HepG2 (cell line): ENCODE measurements around the gene PPP2R5C. TPM values are rescaled to one million over a fixed set of nuclear protein-coding genes. Genes with fewer than 3 reads are reported as not detected.

ENCODE experiments used
- DZIP1 ChIP-seq: sonication (generic); formaldehyde crosslinking; IDR thresholded peaks from 2 replicates; pipeline ENCODE4 v1.5.0; 2020; ENCODE audit warnings: mild to moderate bottlenecking, missing genetic modification reagents
- FUBP1 ChIP-seq: sonication (generic); formaldehyde crosslinking; IDR thresholded peaks from 2 replicates; pipeline ENCODE4 v1.5.1; 2020; ENCODE audit warnings: missing genetic modification reagents, mild to moderate bottlenecking, borderline replicate concordance
- GFI1 ChIP-seq: sonication (generic); formaldehyde crosslinking; IDR thresholded peaks from 2 replicates; pipeline ENCODE4 v1.5.0; 2020; ENCODE audit warnings: missing genetic modification reagents, mild to moderate bottlenecking, borderline replicate concordance
- HINFP ChIP-seq: sonication (generic); formaldehyde crosslinking; IDR thresholded peaks from 2 replicates; pipeline ENCODE4 v1.4.0; 2020; ENCODE audit warnings: low read depth, mild to moderate bottlenecking, missing genetic modification reagents
- LCORL ChIP-seq, 2 experiments: fragments of 450-650 bp in 1 of 2; sonication (generic) in 1 of 2; formaldehyde crosslinking in 1 of 2; IDR thresholded peaks; 2 replicates each; pipeline versions ENCODE4 v1.5.0 to v1.6.1; 2017 to 2020; ENCODE audit warnings: antibody characterized with exemption in 1 of 2, missing genetic modification reagents in 1 of 2
- NFKBIZ ChIP-seq: IDR thresholded peaks from 2 replicates; pipeline ENCODE4 v1.6.1; 2018; ENCODE audit warnings: missing genetic modification reagents, missing compliant biosample characterization
- PTBP1 ChIP-seq: fragments of 200-400 bp; formaldehyde crosslinking; IDR thresholded peaks from 2 replicates; pipeline ENCODE4 v1.6.1; 2018; ENCODE audit warnings: low read length, low read depth; ENCODE audit not compliant: poor library complexity, severe bottlenecking
- RBFOX2 ChIP-seq: fragments of 200-400 bp; formaldehyde crosslinking; IDR thresholded peaks from 2 replicates; pipeline ENCODE4 v1.6.1; 2017; ENCODE audit warnings: low read depth, mild to moderate bottlenecking, low read length
- RFX5 ChIP-seq: IDR thresholded peaks from 2 replicates; pipeline ENCODE4 v1.6.1; 2011; ENCODE audit warnings: low read depth, low read length, improper control_type of control experiment
- RORA ChIP-seq: sonication (generic); formaldehyde crosslinking; IDR thresholded peaks from 2 replicates; pipeline ENCODE4 v1.5.0; 2020; ENCODE audit warnings: mild to moderate bottlenecking, missing genetic modification reagents, moderate library complexity
- SATB2 ChIP-seq: sonication (generic); formaldehyde crosslinking; IDR thresholded peaks from 2 replicates; pipeline ENCODE4 v1.5.0; 2020; ENCODE audit warnings: missing genetic modification reagents
- ZBTB44 ChIP-seq: sonication (generic); formaldehyde crosslinking; IDR thresholded peaks from 2 replicates; pipeline ENCODE4 v1.4.0; 2020; ENCODE audit warnings: missing genetic modification reagents
- ZNF121 ChIP-seq: sonication (generic); formaldehyde crosslinking; IDR thresholded peaks from 2 replicates; pipeline ENCODE4 v1.5.0; 2020; ENCODE audit warnings: mild to moderate bottlenecking, missing genetic modification reagents
- ZNF235 ChIP-seq: sonication (generic); formaldehyde crosslinking; IDR thresholded peaks from 2 replicates; pipeline ENCODE4 v1.8.1; 2023; ENCODE audit warnings: mild to moderate bottlenecking, missing genetic modification reagents, borderline replicate concordance
- ZNF570 ChIP-seq: sonication (generic); formaldehyde crosslinking; IDR thresholded peaks from 2 replicates; pipeline ENCODE4 v1.4.0; 2020; ENCODE audit warnings: mild to moderate bottlenecking, missing genetic modification reagents, borderline replicate concordance
- ZNF710 ChIP-seq: sonication (generic); formaldehyde crosslinking; IDR thresholded peaks from 2 replicates; pipeline ENCODE4 v1.5.0; 2020; ENCODE audit warnings: mild to moderate bottlenecking, missing genetic modification reagents, borderline replicate concordance
- polyA plus RNA-seq, 8 experiments: library from polyadenylated mRNA; depleted of rRNA in 3 of 8; stranded (reverse) in 7 of 8; unstranded in 1 of 8; fragments of >200 nt; fragmentation: Illumina TruSeq in 4 of 8; extraction: Trizol in 4 of 8; gene quantifications; 2 replicates each; pipeline versions ENCODE4 v1.2.1 to v1.2.3, GENCODE V29; 2011 to 2016; ENCODE audit warnings: low read depth in 4 of 8, missing spikeins in 1 of 8, mixed read lengths in 1 of 8; ENCODE audit not compliant: insufficient read depth in 1 of 8
- total RNA-seq, 5 experiments: library from RNA; depleted of rRNA; stranded (reverse); fragments of >200 nt; fragmentation: Illumina TruSeq; extraction: Trizol; gene quantifications; 2 replicates each; pipeline ENCODE4 v1.2.3, GENCODE V29; 2016; ENCODE audit warnings: low read depth in 1 of 5
- TF ChIP-seq, protein P1 (sequence below): sonication (generic); formaldehyde crosslinking; IDR thresholded peaks from 2 replicates; pipeline ENCODE4 v1.4.0; 2020; ENCODE audit warnings: mild to moderate bottlenecking, missing genetic modification reagents

Gene PPP2R5C
- total and polyA plus RNA-seq, 2 of the 13 experiments (the other 11 are each of a cell fraction or from before 2014, with no cell fraction given): 74.3 to 78.5 TPM

DNA sequence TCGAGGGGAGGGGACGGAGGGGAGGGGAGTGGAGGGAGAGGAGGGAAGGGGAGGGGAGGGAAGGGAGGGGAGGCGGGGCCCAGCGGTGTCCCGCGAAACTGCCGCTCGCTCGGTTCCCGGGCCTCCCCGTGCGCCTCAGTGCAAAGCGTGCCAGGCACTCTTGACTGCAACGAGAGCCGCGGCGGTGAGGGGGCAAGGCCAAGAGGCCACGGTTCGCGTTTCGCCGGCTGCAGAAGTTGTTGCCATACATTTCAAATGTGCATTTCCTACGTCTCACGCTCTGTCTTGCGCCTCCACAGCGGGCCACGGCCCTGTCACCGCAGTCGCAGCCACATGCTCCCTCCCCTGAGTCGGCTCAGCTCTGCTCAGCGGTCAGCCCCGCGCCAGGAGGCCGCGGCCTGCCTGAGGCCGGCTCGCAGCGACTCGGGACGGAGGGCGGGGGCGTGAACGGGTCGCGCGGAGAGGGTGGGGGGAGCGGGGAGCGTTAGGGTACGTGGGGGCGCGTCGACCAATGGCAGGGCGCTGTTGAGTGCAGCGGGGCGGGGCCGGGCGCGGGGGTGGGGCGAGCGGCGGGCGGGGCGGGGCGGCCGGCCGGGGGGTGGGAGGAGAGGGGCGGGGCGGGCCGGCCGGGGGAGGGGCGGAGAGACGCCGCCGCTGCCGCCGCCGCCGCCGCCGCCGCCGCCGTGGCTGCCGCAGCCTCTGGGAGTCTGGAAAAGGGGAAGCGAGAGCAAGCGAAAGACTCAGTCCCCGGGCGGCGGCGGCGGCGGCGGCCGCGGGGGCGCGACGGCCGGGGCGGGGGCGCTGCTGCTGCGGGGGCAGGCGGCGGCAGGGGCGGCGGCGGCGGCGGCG, at the start of gene PPP2R5C (continued):
- TF ChIP-seq ZNF121 (CRISPR knock-in tag) (no peak), RFX5 (no peak), SATB2 (no peak), GFI1 (CRISPR knock-in tag) (no peak), ZNF570 (CRISPR knock-in tag) (no peak), PTBP1 (no peak), RBFOX2 (peak; percentile 59), HINFP (CRISPR knock-in tag) (no peak), ZNF710 (CRISPR knock-in tag) (0 out of 2 replicates have a peak, but pooled peaks have one; percentile 28), NFKBIZ (CRISPR knock-in tag) (no peak), ZNF235 (CRISPR knock-in tag) (no peak), LCORL (IDR thresholded peaks at IDR 0.05) (no peak), LCORL (CRISPR knock-in tag; IDR thresholded peaks at IDR 0.05) (0 out of 2 replicates have a peak, but pooled peaks have one; percentile 27), DZIP1 (CRISPR knock-in tag) (peak; percentile 60; the same call in 1 of the 2 replicates), FUBP1 (no peak), RORA (CRISPR knock-in tag) (no peak), ZBTB44 (CRISPR knock-in tag) (no peak)
- TF ChIP-seq, protein P1, sequence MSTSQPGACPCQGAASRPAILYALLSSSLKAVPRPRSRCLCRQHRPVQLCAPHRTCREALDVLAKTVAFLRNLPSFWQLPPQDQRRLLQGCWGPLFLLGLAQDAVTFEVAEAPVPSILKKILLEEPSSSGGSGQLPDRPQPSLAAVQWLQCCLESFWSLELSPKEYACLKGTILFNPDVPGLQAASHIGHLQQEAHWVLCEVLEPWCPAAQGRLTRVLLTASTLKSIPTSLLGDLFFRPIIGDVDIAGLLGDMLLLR (CRISPR knock-in tag): peak; percentile 53; the same call in 1 of the 2 replicates
